HL-60 (cell line): Measurements from ENCODE around the gene USP17L20.
"Not testable (repeated sequence)": the region's sequence is repeated elsewhere in the genome, so short reads cannot be mapped to it uniquely, and the experiment has no call there.

Experiments used
- DNase-seq, 2 experiments: peaks; one replicate each; pipeline ENCODE4 v3.0.0-alpha.2; 2010 to 2020; ENCODE audit warnings: low read depth in 1 of 2, low spot score in 1 of 2
- H3K27ac ChIP-seq: fragments of 250-450 bp; sonication (Bioruptor Pico); replicated peaks from 2 replicates; pipeline ENCODE4 v1.5.1; 2020; ENCODE audit warnings: mild to moderate bottlenecking, moderate library complexity
- H3K27me3 ChIP-seq: fragments of 250-450 bp; sonication (Bioruptor Pico); 2 replicates; pipeline ENCODE4 v1.5.1; 2021; ENCODE audit warnings: mild to moderate bottlenecking, moderate library complexity; ENCODE audit not compliant: insufficient read depth, poor library complexity, severe bottlenecking
- H3K4me3 ChIP-seq: replicated peaks from 2 replicates; pipeline ENCODE4 v1.5.1; 2011; ENCODE audit warnings: mild to moderate bottlenecking, control low read depth, low read length; ENCODE audit not compliant: insufficient read depth

The USP17L20 gene

DNA sequence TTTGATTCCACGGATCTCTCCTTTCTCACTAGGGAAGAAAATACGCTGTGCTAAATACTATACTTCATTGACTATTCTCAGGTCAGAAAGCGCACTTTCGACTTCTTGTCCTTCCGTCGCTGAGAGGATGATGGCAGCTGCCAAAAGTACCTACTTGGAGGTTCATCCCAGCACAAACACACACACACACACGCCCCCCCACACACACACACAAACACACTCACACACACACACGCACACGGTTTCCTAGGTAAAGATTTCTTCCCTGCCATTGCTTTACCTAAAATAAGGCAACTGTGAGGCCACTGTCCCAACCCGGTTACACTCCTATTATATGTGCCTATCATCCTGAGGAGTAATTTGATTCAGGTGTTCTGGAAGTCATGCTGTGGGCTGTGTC, 13.8 kb downstream of the USP17L20 start:
- H3K27me3 ChIP-seq, H3K4me3 ChIP-seq, H3K27ac ChIP-seq: not testable (repeated sequence)
- peak in 1 of 2 experiments; percentile 25 for DNase-seq
